ENCODE results near the gene SCN2B.

GRCh38 chr11:118139578-118139977 is 36.9 kb downstream of the SCN2B start:
- TF ChIP-seq CREM (CRISPR knock-in tag; IDR thresholded peaks at IDR 0.05): no peak
- no peak for TF ChIP-seq CTCF (IDR thresholded peaks at IDR 0.05)
- TF ChIP-seq ESRRA (CRISPR knock-in tag; IDR thresholded peaks at IDR 0.05; ENCODE audit: borderline replicate concordance): no peak
- no peak for TF ChIP-seq MAX (CRISPR knock-in tag; IDR thresholded peaks at IDR 0.05)
- no peak for TF ChIP-seq ZBTB43 (CRISPR knock-in tag; IDR thresholded peaks at IDR 0.05)
- no peak for TF ChIP-seq IRF2 (CRISPR knock-in tag; IDR thresholded peaks at IDR 0.05; ENCODE audit: borderline replicate concordance, low read depth)
- no peak for TF ChIP-seq PREB (CRISPR knock-in tag; IDR thresholded peaks at IDR 0.05; ENCODE audit: borderline replicate concordance)
- no peak for TF ChIP-seq ZBTB21 (CRISPR knock-in tag; IDR thresholded peaks at IDR 0.05; ENCODE audit: borderline replicate concordance)
- no peak for TF ChIP-seq SP1 (CRISPR knock-in tag; conservative IDR thresholded peaks at IDR 0.05)
- no peak for TF ChIP-seq MLX (CRISPR knock-in tag; IDR thresholded peaks at IDR 0.05)

Data from WTC11 (cell line).